SK-N-MC (cell line): ENCODE results near the gene FMR1NB.

ENCODE experiments used
- DNase-seq: peaks from one replicate; pipeline ENCODE4 v3.0.0-alpha.2; 2011; ENCODE audit warnings: low read depth, low spot score
- H3K27ac ChIP-seq: fragments of 200-600 bp; sonication (generic); 2 replicates; pipeline ENCODE4 v1.5.1; 2016; ENCODE audit warnings: mixed run types
- H3K36me3 ChIP-seq: fragments of 200-600 bp; sonication (generic); 2 replicates; pipeline ENCODE4 v1.6.1; 2017; ENCODE audit warnings: antibody characterized with exemption, low read length, mixed read lengths; ENCODE audit not compliant: insufficient read depth
- H3K4me3 ChIP-seq: fragments of 200-600 bp; sonication (generic); 2 replicates; pipeline ENCODE4 v1.5.1; 2016
- H3K9ac ChIP-seq: fragments of 200-600 bp; sonication (generic); 2 replicates; pipeline ENCODE4 v1.8.0; 2017; ENCODE audit warnings: mixed run types, mixed read lengths; ENCODE audit not compliant: insufficient read length
- H3K9me3 ChIP-seq: fragments of 200-600 bp; sonication (generic); 2 replicates; pipeline ENCODE4 v1.6.1; 2017; ENCODE audit warnings: low read depth, mild to moderate bottlenecking, antibody characterized with exemption, low read length, moderate library complexity, mixed read lengths
- EZH2 ChIP-seq: fragments of 200-600 bp; sonication (generic); IDR thresholded peaks from one replicate; pipeline ENCODE4 v1.6.1; 2017; ENCODE audit warnings: antibody characterized with exemption
- FOXP2 ChIP-seq: optimal IDR thresholded peaks from 2 replicates; pipeline ENCODE3; 2011; ENCODE audit warnings: mild to moderate bottlenecking, moderate library complexity; ENCODE audit not compliant: insufficient read depth; ENCODE audit errors: extremely low read length, control extremely low read depth
- POLR2AphosphoS5 ChIP-seq: IDR thresholded peaks from 2 replicates; pipeline ENCODE4 v1.6.1; 2012; ENCODE audit warnings: mild to moderate bottlenecking, low read depth, low read length, borderline replicate concordance

Gene FMR1NB

DNA sequence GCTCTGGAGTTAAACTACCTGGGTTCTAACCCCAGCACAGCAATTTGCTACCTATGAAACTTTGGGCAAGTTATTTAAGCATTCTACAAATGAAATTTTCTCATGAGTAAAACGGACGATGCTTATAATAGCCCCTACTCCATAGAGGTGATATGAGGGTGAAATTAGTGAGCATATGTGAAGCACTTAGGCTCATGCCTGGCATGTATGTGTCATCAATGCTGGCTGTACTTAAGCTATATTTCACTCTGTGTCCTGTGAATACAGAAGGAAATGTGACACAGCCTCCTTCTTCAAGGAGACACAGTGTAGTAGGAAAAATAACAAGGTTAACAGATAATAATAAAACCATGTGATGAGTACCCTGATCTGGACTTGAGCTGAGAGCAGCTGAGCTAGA lies 20.4 kb upstream of the FMR1NB start:
- H3K27ac ChIP-seq: no peak overlapping the region
- H3K4me3 ChIP-seq: no peak overlapping the region
- no peak overlapping the region for H3K9ac ChIP-seq
- H3K9me3 ChIP-seq: no peaks in the 10 kb centered on the region
- DNase-seq: no peak
- TF ChIP-seq POLR2AphosphoS5: no peak
- no peak for TF ChIP-seq FOXP2
- no peak for TF ChIP-seq EZH2
- H3K36me3 ChIP-seq: no peaks in the 10 kb centered on the region

DNA sequence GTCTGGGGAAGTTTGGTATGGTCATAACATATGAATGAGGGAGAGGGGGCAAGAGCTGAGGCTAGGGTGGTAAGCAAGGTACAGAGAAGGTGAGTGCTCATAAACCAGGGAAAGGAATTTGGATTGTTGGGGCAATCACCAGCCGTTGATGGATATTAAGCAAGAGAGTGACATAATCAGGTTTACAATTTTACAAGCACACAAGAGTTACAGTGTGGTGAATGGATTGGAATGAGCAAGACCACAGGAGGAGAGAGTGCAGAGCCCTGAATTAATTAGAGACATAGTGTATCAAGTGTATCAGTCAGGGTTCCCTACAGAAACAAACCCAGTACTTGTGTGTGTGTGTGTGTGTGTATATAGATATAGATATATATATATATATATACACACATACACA lies 18.7 kb upstream of the FMR1NB start:
- H3K27ac ChIP-seq: no peak overlapping the region
- no peaks in the 10 kb centered on the region for H3K36me3 ChIP-seq
- no peak overlapping the region for H3K4me3 ChIP-seq
- no peaks in the 10 kb centered on the region for H3K9me3 ChIP-seq
- no peak for DNase-seq
- TF ChIP-seq FOXP2 (no peak), EZH2 (no peak), POLR2AphosphoS5 (no peak)
- no peak overlapping the region for H3K9ac ChIP-seq

DNA sequence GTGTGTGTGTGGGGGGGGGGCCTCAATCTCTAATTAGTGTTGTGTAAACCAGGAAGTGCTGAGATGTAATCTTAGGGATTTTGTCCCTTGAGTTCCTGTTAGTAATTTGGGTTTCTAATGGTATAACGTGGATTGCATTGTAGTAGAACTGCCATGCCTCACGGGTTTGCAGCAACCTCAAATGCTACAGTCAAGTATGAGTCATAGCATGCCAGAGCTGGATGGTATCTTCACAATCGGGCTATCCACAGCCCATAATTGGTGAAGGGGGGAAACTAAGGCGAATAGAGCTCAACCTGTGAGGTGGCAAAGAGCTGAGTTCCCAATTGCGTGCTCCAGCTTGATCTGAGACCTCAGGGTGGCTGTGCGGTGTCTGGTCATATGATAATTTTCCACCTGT lies 2.2 kb upstream of the FMR1NB start:
- Histone ChIP-seq H3K9ac (no peak overlapping the region), H3K27ac (no peak overlapping the region), H3K36me3 (no peaks in the 10 kb centered on the region), H3K9me3 (no peaks in the 10 kb centered on the region), H3K4me3 (no peak overlapping the region)
- no peak for DNase-seq
- TF ChIP-seq EZH2: no peak
- TF ChIP-seq POLR2AphosphoS5: no peak
- TF ChIP-seq FOXP2: no peak

GRCh38 chrX:148020329-148020728 lies 39.2 kb downstream of the FMR1NB start:
- Histone ChIP-seq H3K4me3 (no peak overlapping the region), H3K27ac (no peak overlapping the region), H3K36me3 (no peaks in the 10 kb centered on the region), H3K9ac (no peak overlapping the region), H3K9me3 (no peaks in the 10 kb centered on the region)
- no peak for TF ChIP-seq FOXP2
- DNase-seq: no peak

DNA sequence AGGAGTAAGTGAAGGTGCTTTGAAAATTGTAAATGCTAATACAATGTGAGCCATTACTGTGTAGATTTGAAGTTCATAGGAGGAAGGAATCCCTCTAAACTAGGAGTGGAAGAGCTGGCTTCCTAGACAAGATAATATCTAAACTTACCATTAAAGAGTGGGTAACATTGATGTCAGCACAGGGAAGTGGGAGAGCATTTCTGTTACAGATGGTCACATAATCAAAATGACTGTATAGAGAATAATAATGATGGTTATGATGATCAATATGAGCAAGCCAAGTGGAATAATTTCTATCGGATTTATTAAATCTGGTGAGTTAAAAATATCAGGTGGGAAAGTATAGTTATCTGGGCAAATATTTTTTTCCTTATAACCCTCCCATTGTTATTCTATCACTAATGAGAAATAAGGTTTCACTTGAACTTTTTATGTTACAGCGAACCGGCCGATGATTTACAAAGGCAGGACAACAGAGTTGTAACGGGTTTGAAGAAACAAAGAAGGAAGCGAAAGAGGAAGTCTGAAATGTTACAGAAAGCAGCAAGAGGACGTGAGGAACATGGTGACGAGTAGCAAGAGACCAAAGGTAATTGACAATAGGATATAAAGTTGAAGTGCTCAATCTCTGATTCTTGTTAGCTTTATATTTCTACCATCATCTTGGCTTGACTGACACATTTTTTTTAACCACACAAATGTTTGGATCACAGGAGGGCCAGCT lies 43.5 kb downstream of the FMR1NB start:
- H3K4me3 ChIP-seq: no peak overlapping the region
- H3K36me3 ChIP-seq: no peaks in the 10 kb centered on the region
- H3K9me3 ChIP-seq: no peaks in the 10 kb centered on the region
- TF ChIP-seq POLR2AphosphoS5 (no peak), EZH2 (no peak), FOXP2 (no peak)
- no peak overlapping the region for H3K9ac ChIP-seq
- no peak overlapping the region for H3K27ac ChIP-seq
- no peak for DNase-seq

DNA sequence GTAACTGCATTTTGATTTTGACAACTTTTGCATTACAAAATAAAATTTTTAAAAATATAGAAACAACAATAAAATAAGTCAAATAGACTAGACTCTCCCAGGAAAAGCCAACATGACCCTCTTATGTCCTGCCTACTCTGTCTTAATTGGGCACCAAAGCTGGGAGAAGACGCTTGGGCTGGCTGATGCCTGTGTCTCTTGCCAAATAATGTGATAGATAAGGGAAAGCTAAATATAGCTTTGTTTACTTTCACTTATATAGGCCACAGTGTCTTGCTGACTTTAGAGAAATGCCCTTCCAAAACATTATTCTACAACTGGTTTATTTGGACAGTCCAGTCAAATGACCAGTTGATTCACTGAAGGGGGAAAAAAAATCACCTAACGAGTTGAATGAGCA lies 54.2 kb downstream of the FMR1NB start:
- Histone ChIP-seq H3K9ac (no peak overlapping the region), H3K36me3 (no peaks in the 10 kb centered on the region), H3K27ac (no peak overlapping the region), H3K9me3 (no peaks in the 10 kb centered on the region), H3K4me3 (no peak overlapping the region)
- no peak for TF ChIP-seq FOXP2
- no peak for DNase-seq

GRCh38 chrX:148037020-148037419 lies 55.9 kb downstream of the FMR1NB start:
- TF ChIP-seq EZH2 (no peak), FOXP2 (no peak), POLR2AphosphoS5 (no peak)
- Histone ChIP-seq H3K4me3 (no peak overlapping the region), H3K36me3 (no peaks in the 10 kb centered on the region), H3K27ac (no peak overlapping the region), H3K9ac (no peak overlapping the region), H3K9me3 (no peaks in the 10 kb centered on the region)
- DNase-seq: no peak

DNA sequence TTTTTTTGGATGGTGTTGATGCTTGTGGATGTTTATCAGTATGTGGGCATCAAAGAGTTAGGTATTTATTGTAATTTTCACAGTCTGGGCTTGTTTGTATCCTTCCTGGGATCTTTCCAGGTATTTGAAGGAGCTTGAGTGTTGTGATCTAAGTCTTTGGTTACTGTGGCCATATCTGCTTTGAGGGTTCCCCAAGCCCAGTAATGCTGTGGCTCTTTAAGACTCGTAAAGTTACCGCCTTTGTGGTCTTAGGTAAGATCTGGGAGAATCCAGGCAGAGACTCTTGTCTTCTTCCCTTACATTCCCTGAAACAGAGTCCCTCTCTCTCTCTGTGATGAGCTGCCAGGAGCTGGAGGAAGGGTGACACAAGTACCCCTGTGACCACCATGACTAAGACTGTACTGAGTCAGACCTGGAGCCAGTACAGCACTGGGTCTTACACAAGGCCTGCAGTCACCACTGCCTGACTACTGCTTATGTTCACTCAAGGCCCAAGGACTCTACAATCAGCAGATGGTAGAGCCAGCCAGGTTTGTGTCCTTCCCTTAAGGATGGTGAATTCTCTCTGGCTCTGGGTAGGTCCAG lies 62.2 kb downstream of the FMR1NB start:
- no peak for TF ChIP-seq FOXP2
- TF ChIP-seq EZH2: no peak
- H3K27ac ChIP-seq: no peak overlapping the region
- H3K9me3 ChIP-seq: no peaks in the 10 kb centered on the region
- H3K4me3 ChIP-seq: no peak overlapping the region
- no peak for DNase-seq
- H3K36me3 ChIP-seq: no peaks in the 10 kb centered on the region
- no peak overlapping the region for H3K9ac ChIP-seq

DNA sequence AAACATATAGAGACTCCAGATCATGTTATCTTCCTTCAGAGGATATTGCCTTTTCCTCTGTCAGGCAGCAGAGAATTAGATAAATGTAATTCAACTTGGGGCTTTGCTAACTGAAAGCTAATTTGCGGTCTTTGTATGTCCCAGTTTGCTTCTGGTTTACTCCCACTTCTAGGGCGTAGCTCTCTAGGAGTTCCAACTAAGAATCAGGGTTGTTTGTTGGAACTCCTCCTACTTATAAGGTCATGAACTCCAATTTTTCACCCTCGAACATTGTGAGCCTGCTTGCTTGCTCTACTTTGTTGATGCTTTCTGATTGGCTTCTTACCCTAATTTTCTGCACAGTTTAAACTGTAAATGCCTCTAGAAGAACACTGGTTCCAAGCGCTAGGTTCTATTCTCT lies 66.1 kb downstream of the FMR1NB start:
- no peak for DNase-seq
- no peaks in the 10 kb centered on the region for H3K9me3 ChIP-seq
- no peaks in the 10 kb centered on the region for H3K36me3 ChIP-seq

More for the DNA sequence above, 66.1 kb downstream of the FMR1NB start:
- no peak overlapping the region for H3K9ac ChIP-seq
- H3K4me3 ChIP-seq: no peak overlapping the region
- TF ChIP-seq FOXP2 (no peak), POLR2AphosphoS5 (no peak), EZH2 (no peak)
- H3K27ac ChIP-seq: no peak overlapping the region
